HEK293T (cell line): ENCODE results near the gene CD96.

Experiments used
- CTBP1 ChIP-seq: fragments of 450-650 bp; IDR thresholded peaks from 2 replicates; pipeline ENCODE4 v1.6.1; 2016; ENCODE audit warnings: borderline replicate concordance
- FOXA1 ChIP-seq: fragments of 450-650 bp; IDR thresholded peaks from 2 replicates; pipeline ENCODE4 v1.6.1; 2016; ENCODE audit warnings: mild to moderate bottlenecking
- SP1 ChIP-seq: fragments of 450-650 bp; IDR thresholded peaks from 2 replicates; pipeline ENCODE4 v1.6.1; 2017
- TARDBP ChIP-seq: fragments of 450-650 bp; IDR thresholded peaks from 2 replicates; pipeline ENCODE4 v1.6.1; 2016

- no peak for TF ChIP-seq FOXA1
- no peak for TF ChIP-seq TARDBP
- TF ChIP-seq SP1: no peak
- no peak for TF ChIP-seq CTBP1
Measured at GRCh38 chr3:111639316-111639715, 97.3 kb downstream of the CD96 start.
